ENCODE results near the gene KSR2. TPM values are rescaled to one million over a fixed set of nuclear protein-coding genes. Genes with fewer than 3 reads are reported as not detected.
A peak's percentile ranks its signal among the peaks of the same experiment; 100 is the strongest.

Gene KSR2
- total RNA-seq, 2 donors from 2014 or later, result 1.1 to 2.0 TPM

GRCh38 chr12:117689857-117690256 lies 278.9 kb downstream of the KSR2 start:
- WGBS, 2 experiments (ENCODE audit: insufficient coverage in 1 of 2, insufficient read length in 1 of 2), result 94% methylated on average over 1 of the region's 1 CpG; no CpG with 5 or more reads in 1 of the 2 experiments
- no peaks in the 10 kb centered on the region for H3K36me3 Mint-ChIP-seq (ENCODE audit: low read depth)

GRCh38 chr12:117688446-117688845 lies 280.3 kb downstream of the KSR2 start:
- no peaks in the 10 kb centered on the region for H3K36me3 ChIP-seq (ENCODE audit: control insufficient read depth, insufficient read depth, low read length)
- peaks cover 2% of the 10 kb centered on the region for H3K4me1 ChIP-seq (ENCODE audit: control insufficient read depth, insufficient read depth, low read length)
- H3K4me3 ChIP-seq (ENCODE audit: low read length), result no peak overlapping the region
- H3K36me3 Mint-ChIP-seq (ENCODE audit: low read depth), result no peaks in the 10 kb centered on the region
- H3K9ac ChIP-seq (ENCODE audit: extremely low read depth, low read length, poor library complexity, severe bottlenecking), result no peak overlapping the region
- peaks cover 9% of the 10 kb centered on the region for H3K9me3 Mint-ChIP-seq
- H3K27me3 ChIP-seq (ENCODE audit: control insufficient read depth, insufficient read depth, low read length, poor library complexity, severe bottlenecking), result no peaks in the 10 kb centered on the region
- H3K4me1 Mint-ChIP-seq, result peaks cover 10% of the 10 kb centered on the region
- no peak for TF ChIP-seq CTCF (conservative IDR thresholded peaks at IDR 0.05)
- no peak overlapping the region for H3K27ac ChIP-seq (ENCODE audit: low read depth, low read length)
- H3K27me3 Mint-ChIP-seq (ENCODE audit: insufficient read depth), result no peaks in the 10 kb centered on the region
- no peaks in the 10 kb centered on the region for H3K9me3 ChIP-seq (ENCODE audit: control insufficient read depth, low read length)
- DNase-seq, result no peak
- H3K27ac Mint-ChIP-seq, result no peak overlapping the region
- no peak overlapping the region for H3K4me3 Mint-ChIP-seq
- 91 to 97% methylated on average over 5 of the region's 5 CpGs for WGBS, 2 experiments (ENCODE audit: insufficient coverage in 1 of 2, insufficient read length in 1 of 2)

More at GRCh38 chr12:117689857-117690256, 278.9 kb downstream of the KSR2 start:
- Histone ChIP-seq H3K4me3 (ENCODE audit: low read length) (no peak overlapping the region), H3K36me3 (ENCODE audit: control insufficient read depth, insufficient read depth, low read length) (no peaks in the 10 kb centered on the region), H3K27ac (ENCODE audit: low read depth, low read length) (no peak overlapping the region), H3K4me1 (ENCODE audit: control insufficient read depth, insufficient read depth, low read length) (peaks cover 2% of the 10 kb centered on the region), H3K27me3 (ENCODE audit: control insufficient read depth, insufficient read depth, low read length, poor library complexity, severe bottlenecking) (no peaks in the 10 kb centered on the region), H3K9me3 (ENCODE audit: control insufficient read depth, low read length) (no peaks in the 10 kb centered on the region), H3K9ac (ENCODE audit: extremely low read depth, low read length, poor library complexity, severe bottlenecking) (no peak overlapping the region)
- no peak overlapping the region for H3K27ac Mint-ChIP-seq
- TF ChIP-seq CTCF (conservative IDR thresholded peaks at IDR 0.05), result no peak
- H3K4me3 Mint-ChIP-seq, result no peak overlapping the region
- H3K27me3 Mint-ChIP-seq (ENCODE audit: insufficient read depth), result no peaks in the 10 kb centered on the region
- H3K4me1 Mint-ChIP-seq, result peaks cover 10% of the 10 kb centered on the region
- H3K9me3 Mint-ChIP-seq, result peaks cover 15% of the 10 kb centered on the region
- DNase-seq, result no peak

- Histone ChIP-seq H3K27me3 (ENCODE audit: control insufficient read depth, insufficient read depth, low read length, poor library complexity, severe bottlenecking) (no peaks in the 10 kb centered on the region), H3K36me3 (ENCODE audit: control insufficient read depth, insufficient read depth, low read length) (no peaks in the 10 kb centered on the region), H3K4me1 (ENCODE audit: control insufficient read depth, insufficient read depth, low read length) (peaks cover 2% of the 10 kb centered on the region), H3K9ac (ENCODE audit: extremely low read depth, low read length, poor library complexity, severe bottlenecking) (no peak overlapping the region), H3K9me3 (ENCODE audit: control insufficient read depth, low read length) (no peaks in the 10 kb centered on the region), H3K27ac (ENCODE audit: low read depth, low read length) (peak overlapping the region; percentile 67), H3K4me3 (ENCODE audit: low read length) (no peak overlapping the region)
- Mint-ChIP-seq H3K4me3 (no peak overlapping the region), H3K9me3 (no peaks in the 10 kb centered on the region), H3K36me3 (ENCODE audit: low read depth) (no peaks in the 10 kb centered on the region), H3K4me1 (peaks cover 10% of the 10 kb centered on the region), H3K27me3 (ENCODE audit: insufficient read depth) (no peaks in the 10 kb centered on the region), H3K27ac (no peak overlapping the region)
- 69 to 71% methylated on average over 8 of the region's 8 CpGs for WGBS, 2 experiments (ENCODE audit: insufficient coverage in 1 of 2, insufficient read length in 1 of 2)
- no peak for DNase-seq
- TF ChIP-seq CTCF (conservative IDR thresholded peaks at IDR 0.05), result no peak
Measured at GRCh38 chr12:117686911-117687377, 281.8 kb downstream of the KSR2 start.

All from endodermal cell (in vitro differentiated cells).